Medulla oblongata (tissue), 1 donor: ENCODE measurements around the gene ZNF581.

Experiments used
- DNase-seq: peaks from one replicate; pipeline ENCODE4 v3.0.0-alpha.2; 2015; ENCODE audit errors: extremely low spot score

Gene ZNF581

GRCh38 chr19:55611300-55611982, 32.0 kb upstream of the ZNF581 start:
- DNase-seq: no peak

GRCh38 chr19:55611983-55612645, 31.3 kb upstream of the ZNF581 start:
- no peak for DNase-seq

- no peak for DNase-seq
These were observed 30.1 kb upstream of the ZNF581 start for GRCh38 chr19:55613396-55613795.

- DNase-seq: no peak
These were observed 29.3 kb upstream of the ZNF581 start for GRCh38 chr19:55613930-55614710.

- no peak for DNase-seq
These were observed 28.5 kb upstream of the ZNF581 start for GRCh38 chr19:55614711-55615542.

- DNase-seq: no peak
These were observed 27.7 kb upstream of the ZNF581 start for GRCh38 chr19:55615543-55616394.

- no peak for DNase-seq
These were observed 27.0 kb upstream of the ZNF581 start for GRCh38 chr19:55616395-55616875.

GRCh38 chr19:55617426-55617825, 26.0 kb upstream of the ZNF581 start:
- no peak for DNase-seq

GRCh38 chr19:55618426-55618825, 25.0 kb upstream of the ZNF581 start:
- no peak for DNase-seq

- no peak for DNase-seq
These were observed 24.2 kb upstream of the ZNF581 start for GRCh38 chr19:55619286-55619685.

GRCh38 chr19:55620410-55621204, 22.8 kb upstream of the ZNF581 start:
- no peak for DNase-seq

GRCh38 chr19:55621205-55621672, 22.2 kb upstream of the ZNF581 start:
- DNase-seq: no peak

- no peak for DNase-seq
These were observed 21.7 kb upstream of the ZNF581 start for GRCh38 chr19:55621673-55622231.

GRCh38 chr19:55622242-55622969, 21.0 kb upstream of the ZNF581 start:
- DNase-seq: no peak

- no peak for DNase-seq
These were observed 20.3 kb upstream of the ZNF581 start for GRCh38 chr19:55623130-55623529.

GRCh38 chr19:55623561-55623960, 19.9 kb upstream of the ZNF581 start:
- DNase-seq: no peak

- DNase-seq: peak; percentile 93
These were observed 19.1 kb upstream of the ZNF581 start, which contains the start of gene ZNF784 for GRCh38 chr19:55624109-55625003. TSS of gene ZNF784 (minus strand) at chr19:55624566. CDS start at chr19:55624561, 5 bp downstream.

GRCh38 chr19:55625004-55625326, 18.5 kb upstream of the ZNF581 start:
- DNase-seq: no peak
